HG03108 (cell line): ENCODE results near the gene AIMP1.
"Not testable (repeated sequence)": the region's sequence is repeated elsewhere in the genome, so short reads cannot be mapped to it uniquely, and the experiment has no call there.

Source experiments
- ATAC-seq: cut with Tn5 transposase; IDR thresholded peaks from one replicate; pipeline ENCODE4 v1.9.1; 2021; ENCODE audit warnings: moderate library complexity; ENCODE audit not compliant: unreplicated experiment

Gene AIMP1

DNA sequence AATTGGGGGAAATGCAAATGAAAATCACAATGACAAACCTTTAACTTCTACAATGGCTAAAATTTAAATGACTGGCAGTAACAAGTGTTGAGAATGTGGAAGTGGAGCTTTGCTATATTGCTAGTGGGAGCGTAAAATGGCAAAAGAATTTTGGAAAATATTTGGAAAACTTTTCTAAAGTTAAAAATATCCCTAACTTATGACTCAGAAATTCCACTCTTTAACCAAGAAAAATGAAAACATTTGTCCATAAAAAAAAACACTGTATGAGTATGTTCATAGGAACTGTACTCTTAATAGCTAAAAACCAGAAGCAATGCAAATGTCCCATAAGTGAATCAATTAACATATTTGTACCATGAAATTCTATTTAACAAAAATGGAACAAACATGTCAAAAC is 4.0 kb upstream of the AIMP1 start:
- no peak for ATAC-seq

DNA sequence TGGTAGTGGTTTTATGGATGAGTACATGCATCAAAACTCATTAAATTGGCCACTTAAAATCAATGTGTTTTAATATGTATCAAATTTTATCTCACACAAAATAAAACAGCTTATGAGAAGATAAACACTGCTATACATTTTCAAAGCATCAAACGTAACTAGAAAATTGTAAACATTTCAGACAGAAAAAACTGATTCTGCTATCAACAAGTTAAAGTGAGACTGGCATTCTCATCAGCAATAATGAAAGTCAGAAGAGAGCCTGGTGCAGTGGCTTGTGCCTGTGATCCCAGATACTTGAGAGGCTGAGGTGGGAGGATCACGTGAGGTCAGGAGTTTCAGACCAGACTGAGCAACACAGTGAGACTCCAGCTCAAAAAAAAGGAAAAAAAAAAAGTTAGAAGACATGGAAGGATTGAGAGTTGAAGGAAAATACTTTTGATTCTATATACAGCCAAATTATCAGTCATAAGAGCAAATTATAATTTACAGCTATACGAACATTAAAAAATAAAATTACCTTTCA is 3.3 kb upstream of the AIMP1 start:
- ATAC-seq = no peak

DNA sequence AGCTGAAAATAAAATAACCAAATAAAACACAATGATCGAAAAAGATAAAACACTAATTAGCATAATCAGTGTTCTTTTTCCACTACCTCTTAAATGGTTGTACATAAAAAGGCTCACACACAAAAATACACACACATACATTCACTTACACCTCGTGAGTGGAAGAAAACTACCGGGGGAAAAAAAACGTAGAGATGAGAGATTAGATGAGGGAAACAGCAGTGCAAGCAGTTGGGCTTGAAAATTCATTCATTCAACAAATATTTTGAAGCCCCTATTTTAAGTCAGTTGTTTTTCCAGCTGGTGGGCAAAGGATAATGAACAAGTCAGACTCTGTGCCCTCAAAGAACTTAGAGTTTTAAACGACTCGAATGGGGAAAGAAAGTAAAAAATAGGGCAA is 1.4 kb upstream of the AIMP1 start:
- no peak for ATAC-seq

DNA sequence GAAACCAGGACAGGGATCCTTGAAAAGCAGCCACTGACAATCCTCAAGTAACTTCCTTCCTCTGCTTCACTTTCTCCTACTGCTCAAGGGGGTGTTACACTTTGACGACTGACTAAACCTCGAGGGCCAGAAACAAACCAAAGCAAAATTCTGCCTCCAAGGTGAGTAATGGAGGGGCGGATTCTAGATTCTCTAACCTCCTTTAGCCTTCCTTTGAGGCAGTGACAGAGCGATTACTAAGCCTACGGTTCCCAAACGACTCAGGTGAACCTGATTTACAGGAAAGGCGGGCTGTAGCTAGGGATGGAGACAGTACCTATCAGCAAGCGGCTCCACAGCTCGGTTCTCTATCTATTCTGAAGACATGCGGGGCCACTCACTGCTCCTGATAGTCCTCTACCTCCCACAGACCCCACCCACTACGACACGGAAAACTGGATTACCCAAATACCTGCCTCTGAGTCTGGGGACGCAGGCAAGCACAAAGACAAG is 828 bp upstream of the AIMP1 start:
- ATAC-seq = peak; percentile 19

DNA sequence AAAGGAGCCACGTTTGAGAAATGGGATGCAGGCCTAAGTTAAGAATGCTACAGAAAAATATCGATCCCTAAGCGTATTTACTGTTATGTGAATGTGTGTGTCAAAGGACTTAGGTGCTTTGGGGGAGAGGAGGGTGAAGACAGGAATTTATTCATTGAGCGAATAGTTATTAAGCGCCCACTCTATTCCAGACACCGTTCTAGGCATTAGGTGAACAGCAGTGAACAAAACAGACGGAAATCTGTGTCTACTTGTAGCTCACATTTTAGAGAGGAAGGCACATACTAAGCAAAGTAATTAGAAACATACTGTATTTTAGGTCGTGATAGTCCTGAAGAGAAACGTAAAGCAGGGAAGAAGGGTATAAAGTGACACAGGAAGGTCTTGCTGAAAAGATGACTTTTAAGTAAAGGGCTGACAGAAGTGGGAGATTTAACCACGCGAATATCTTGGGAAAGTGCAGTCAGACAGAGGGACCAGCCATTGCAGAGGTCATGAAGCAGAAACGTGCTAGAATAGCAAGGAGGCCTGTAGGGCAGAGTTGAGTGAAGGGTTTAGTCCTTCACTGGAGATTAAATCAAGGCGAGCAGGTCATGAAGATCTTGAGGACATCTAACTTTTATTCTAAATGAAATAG is 541 bp downstream of the AIMP1 start:
- ATAC-seq = no peak

DNA sequence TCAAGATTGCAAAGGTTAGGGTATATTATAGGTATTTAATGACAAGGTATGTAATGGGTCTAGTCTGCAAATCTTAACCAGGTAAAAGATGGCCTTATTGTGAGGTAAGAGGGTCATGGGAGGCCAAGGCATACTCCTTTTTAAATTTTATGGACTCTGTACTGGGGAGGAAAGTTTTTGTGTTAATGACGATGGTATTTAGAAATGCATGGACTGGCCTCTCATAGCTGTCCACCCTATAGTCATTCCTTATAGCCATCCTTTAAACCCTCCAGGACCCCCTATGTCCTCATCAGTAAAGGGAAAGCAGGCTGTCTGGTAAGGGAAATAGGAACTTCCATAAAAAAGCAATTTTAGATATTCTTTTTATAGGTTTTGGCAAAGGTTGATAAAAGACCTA is 1.5 kb downstream of the AIMP1 start:
- ATAC-seq = no peak

DNA sequence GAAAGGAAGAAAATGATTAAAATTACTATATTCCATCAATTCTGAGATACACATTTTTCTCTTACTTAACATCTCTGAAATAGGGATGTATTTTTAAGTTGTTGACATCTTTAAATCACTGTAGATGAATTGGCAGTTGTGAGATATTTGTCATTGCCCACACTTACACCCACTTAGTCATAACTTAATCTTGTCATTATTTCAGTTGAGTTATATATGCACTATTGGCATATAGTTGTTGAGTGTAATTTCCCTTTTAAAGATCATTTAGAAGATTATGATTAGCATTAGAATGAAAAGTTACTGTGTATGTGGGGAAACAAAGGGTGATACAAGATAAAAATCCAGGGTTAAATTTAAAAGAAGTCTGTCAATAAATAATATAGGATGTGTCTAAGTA is 2.2 kb downstream of the AIMP1 start:
- ATAC-seq = no peak

DNA sequence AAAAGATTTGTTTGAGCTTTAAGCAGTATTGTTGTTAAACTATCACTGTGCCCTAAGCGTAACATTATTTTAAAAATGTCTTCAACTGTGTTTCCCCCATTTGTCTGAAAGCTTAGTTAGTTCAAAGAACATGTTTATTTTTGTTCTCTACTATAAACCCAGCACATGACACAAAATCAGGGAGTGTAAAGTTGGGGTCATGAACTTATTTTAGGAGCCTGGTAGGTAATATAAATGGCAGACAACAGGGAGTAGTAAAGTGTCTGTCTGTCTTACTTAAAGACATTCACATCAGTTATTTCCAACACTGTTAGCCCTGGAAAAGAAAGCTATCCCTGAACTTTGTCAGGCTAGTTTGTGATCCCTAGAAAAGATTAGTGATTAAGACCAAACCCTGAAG is 3.9 kb downstream of the AIMP1 start:
- no peak for ATAC-seq

DNA sequence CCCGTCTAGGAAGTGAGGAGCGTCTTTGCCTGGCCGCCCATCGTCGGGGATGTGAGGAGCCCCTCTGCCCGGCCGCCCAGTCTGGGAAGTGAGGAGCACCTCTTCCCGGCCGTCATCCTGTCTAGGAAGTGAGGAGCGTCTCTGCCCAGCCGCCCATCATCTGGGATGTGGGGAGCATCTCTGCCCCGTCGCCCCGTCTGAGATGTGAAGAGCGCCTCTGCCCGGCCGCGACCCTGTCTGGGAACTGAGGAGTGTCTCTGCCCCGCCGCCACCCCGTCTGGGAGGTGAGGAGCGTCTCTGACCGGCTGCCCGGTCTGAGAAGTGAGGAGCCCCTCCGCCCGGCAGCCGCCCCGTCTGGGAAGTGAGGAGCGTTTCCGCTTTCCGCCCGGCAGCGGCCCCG is 4.8 kb downstream of the AIMP1 start:
- not testable (repeated sequence) for ATAC-seq

DNA sequence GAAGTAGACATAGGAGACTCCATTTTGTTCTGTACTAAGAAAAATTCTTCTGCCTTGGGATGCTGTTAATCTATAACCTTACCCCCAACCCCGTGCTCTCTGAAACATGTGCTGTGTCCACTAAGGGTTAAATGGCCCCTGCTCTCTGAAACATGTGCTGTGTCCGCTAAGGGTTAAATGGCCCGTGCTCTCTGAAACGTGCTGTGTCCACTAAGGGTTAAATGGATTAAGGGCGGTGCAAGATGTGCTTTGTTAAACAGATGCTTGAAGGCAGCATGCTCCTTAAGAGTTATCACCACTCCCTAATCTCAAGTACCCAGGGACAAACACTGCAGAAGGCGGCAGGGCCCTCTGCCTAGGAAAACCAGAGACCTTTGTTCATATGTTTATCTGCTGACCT is 5.5 kb downstream of the AIMP1 start:
- ATAC-seq = not testable (repeated sequence)

DNA sequence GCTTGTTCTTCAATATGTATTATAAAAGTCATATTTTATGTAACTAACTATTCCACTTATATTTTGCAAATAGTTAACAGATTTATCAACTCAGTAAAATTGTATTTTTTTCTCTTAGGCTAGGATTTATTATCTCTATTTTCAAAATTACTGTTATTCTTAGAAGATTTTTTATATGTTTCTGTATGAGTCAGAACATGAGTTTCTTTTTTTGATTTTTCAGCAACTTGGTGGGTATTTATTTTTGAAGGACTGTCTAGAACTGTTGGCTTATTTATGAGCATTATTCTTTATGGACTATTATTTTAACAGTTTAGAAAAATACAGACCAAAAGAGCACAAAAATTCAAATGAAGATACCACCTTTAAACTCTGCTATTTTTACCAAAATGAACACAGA is 6.8 kb downstream of the AIMP1 start:
- ATAC-seq = no peak

DNA sequence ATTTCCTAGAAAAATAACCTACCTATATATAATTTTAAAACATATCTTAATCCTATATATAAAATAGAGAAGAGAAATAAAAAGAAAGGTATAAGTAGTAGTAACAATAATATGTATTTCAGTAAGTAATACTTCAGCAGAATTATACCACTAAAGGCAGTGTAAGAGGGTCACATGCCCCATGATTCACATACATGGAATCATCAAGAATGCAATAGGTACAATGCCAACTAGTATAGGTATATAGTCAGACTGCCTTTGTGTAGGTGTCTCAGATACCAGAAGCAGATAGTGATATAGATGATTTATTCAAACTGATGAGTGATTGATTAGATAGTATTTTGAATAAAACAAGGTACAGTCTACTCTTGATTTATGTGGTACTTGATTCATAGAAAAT is 9.4 kb downstream of the AIMP1 start:
- ATAC-seq = no peak

DNA sequence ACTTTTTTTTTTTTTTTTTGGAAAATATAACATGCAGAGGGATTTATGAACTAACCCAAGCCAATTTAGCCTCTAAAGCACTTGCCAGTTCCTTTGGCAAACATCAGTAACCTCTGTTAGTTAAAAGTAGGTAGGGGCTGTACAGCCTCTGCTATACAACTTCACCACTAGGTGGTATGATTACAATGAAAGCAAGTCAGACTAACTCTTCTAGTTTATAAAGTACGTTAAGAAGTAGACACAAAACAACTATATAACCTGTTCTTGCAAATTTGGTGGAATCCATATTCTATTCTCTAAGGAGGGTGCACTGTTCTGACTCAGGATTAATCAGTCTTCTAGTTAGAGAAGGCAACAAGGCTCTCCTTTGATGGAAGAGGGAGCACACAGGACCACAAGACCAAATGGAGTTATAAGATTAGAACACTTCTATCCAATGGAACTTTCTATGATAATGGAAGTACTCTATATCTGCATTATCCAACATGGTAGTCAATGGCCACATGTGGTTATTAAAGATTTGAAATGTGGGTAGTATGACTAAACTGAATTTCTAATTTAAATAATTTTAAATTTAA is 12.8 kb downstream of the AIMP1 start:
- no peak for ATAC-seq

DNA sequence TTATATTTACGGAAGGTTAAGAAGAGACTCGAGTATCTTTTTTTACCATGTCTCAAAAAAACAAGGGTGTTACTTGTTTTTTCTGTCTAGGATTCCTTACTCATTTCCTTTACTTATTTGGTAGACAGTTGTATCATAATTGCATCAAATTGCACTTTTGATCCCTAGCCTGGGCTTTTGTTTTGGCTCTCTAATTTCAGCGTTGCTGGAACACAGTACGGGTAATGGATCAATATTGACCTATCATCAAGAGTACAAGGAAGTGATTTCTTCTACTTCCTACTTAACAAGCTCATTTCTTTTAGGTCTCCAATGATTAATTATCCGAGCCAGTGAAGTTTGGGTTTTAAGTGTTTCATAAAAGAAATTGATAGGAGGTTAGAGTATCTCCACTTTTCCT is 16.8 kb downstream of the AIMP1 start:
- no peak for ATAC-seq

DNA sequence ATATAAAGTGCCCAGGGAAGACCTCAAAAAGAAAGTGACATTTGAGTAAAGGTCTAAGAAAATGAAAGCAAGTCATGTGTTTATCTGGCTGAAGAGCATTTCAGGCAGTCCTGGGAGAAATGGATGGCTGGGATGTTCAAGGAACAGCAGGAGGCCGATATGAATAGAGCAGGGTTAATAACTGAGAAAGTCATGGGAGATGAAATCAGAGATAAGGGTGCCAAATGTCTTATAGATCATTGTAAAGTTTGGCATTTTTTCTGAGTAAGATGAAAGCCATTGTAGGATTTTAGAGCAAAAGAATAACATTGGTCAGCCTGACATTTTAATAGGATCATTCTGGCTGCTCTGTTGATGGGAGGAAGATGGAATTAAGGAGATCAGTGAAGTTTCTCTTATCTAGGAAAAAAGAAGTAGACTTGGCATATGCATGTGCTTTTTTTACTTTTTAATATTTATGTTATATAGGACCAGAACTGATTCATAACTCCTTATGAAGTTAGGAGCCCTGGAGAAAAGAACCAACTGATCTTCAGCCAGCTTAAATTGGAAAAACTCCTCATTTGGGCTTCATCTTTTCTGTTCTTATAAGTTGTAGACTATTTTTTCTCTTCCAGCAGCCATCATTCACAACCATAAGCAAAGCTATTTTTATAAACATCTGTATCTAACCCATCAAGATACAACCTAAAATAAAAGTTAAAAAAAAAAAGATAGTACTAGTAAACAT is 18.6 kb downstream of the AIMP1 start:
- ATAC-seq = no peak

DNA sequence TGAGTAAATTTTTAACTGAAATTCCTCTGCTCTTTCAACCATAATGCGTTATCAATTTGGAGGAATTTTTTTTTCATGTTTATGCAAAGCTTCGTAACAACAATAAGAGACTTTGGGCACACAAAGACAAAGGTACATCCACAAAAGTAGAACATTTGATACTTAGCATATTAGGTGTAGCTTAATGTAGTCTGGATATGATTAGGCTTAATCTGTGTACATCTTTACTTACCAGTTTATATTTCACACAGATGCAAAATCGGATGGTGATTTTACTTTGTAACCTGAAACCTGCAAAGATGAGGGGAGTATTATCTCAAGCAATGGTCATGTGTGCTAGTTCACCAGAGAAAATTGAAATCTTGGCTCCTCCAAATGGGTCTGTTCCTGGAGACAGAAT is 20.3 kb downstream of the AIMP1 start:
- ATAC-seq = no peak

DNA sequence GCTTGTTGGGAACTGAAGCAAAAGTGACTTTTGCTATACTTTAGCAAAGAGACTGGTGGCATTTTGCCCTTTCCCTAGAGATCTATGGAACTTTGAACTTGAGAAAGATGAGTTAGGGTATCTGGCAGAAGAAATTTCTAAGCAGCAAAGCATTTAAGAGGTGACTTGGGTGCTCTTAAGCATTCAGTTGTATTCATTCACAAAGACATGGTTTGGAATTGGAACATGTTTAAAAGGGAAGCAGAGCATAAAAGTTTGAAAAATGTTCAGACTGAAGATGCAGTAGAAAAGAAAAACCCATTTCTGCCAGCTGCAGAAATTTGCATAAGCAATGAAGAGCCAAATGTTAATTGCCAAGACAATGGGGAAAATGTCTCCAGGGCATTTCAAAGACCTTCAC is 21.6 kb downstream of the AIMP1 start:
- ATAC-seq = no peak

DNA sequence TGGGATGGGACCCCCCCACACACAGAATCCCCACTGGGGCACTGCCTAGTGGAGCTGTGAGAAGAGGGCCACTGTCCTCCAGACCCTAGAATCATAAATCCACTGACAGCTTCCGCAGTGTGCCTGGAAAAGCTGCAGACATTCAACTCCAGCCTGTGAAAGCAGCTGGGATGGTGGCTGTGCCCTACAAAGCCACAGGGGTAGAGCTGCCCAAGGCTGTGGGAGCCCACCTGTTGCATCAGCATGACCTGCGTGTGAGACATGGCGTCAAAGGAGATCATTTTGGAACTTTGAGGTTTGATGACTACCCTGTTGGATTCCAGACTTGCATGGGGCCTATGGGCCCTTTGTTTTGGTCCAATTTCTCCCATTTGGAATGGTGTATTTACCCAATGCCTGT is 22.3 kb downstream of the AIMP1 start:
- no peak for ATAC-seq

DNA sequence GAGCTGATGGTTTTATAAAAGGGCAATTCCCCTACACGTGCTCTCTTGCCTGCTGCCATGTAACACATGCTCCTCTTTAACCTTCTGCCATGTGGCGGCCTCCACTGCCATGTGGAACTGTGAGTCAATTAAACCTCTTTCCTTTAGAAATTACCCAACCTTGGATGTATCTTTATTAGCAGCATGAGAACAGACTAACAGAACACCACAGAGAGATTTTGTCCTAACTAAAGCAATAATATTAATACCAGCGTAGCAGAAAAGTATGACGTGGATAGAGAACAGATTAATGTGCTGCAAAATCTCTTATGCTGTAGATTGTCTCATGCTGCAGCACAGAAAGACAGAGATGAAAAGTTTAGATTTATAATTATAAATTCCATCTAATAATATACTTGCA is 23.1 kb downstream of the AIMP1 start:
- ATAC-seq = no peak

DNA sequence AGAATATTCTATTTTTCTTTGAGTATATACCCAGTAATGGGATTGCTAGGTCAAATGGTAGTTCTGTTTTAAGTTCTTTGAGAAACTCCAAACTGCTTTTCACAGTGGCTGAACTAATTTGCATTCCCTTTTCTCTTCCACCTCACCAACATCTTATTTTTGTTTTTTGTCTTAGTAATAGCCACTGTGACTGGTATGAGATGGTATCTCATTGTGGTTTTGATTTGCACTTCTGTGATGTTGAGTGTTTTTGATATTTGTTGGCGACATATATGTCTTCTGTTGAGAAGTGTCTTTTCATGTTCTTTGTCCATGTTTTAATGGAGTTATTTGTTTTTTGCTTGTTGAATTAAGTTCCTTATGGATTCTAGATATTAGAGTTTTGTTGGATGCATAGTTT is 24.4 kb downstream of the AIMP1 start:
- no peak for ATAC-seq

DNA sequence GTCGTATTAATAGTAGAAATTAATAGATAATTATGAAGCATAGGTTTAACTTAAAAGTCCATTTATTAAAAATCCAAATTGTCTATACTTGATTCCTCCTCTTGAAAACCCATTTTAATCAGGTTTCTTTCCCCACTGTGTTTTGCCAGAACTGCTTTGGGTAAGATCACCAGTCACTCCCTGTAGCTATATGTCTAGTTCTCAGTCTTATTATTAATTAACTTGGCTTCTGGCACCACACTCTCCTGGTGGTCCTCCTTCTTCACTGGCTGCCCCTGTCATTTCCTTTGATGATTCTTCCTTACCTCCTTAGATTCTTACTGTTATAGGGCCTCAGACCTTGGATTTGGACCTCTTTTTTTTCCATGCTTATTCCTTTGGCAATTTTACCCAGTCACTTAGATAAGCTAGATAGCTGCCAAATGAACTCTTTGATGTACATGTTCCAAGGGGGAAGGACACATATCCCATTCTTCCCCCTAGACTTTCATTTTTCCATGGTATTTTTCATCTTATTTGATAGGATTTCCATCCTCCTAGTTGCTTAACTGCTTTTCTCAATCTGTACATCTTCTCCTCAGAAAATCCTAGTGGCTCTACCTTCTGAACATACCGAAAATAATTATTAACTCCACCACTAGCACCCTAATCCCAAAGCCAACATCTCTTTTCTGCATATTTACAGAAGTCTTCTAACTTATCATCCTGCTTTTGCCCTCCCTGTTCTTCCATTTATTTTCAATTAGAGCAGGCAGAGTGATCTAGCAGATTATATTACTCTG is 27.7 kb downstream of the AIMP1 start:
- no peak for ATAC-seq

DNA sequence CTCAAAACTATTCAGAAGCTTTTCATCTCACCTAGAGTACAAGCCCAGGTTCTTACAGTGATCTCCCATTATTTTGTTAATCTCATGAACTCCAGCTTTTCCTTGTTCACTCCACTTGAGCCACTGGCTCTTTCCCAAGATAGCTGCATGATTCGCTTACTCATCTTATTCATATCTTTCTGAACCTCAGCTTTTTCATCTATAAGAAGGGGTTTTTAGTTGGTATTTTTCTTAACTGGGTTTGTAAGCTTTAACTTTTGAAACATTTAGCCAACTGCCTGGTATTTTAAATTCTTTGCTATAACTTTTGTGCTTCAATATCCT is 28.3 kb downstream of the AIMP1 start:
- ATAC-seq = no peak
